Mesothelial cell of epicardium (in vitro differentiated cells): Measurements from ENCODE around the gene NPM1. TPM values are rescaled to one million over a fixed set of nuclear protein-coding genes. Genes with fewer than 3 reads are reported as not detected.

Experiments used
- DNase-seq, 2 experiments: peaks; one replicate each; pipeline ENCODE4 v3.0.0; 2021; ENCODE audit warnings: low spot score in 2 of 2; ENCODE audit not compliant: unreplicated experiment in 2 of 2
- H3K27ac Mint-ChIP-seq: 2 replicates; pipeline ENCODE4 v1.8.0; 2021; ENCODE audit warnings: mixed read lengths
- H3K27me3 Mint-ChIP-seq: 2 replicates; pipeline ENCODE4 v1.8.0; 2021; ENCODE audit warnings: low read depth, mixed read lengths
- H3K36me3 Mint-ChIP-seq: 2 replicates; pipeline ENCODE4 v1.8.0; 2021; ENCODE audit warnings: mixed read lengths
- H3K4me1 Mint-ChIP-seq: 2 replicates; pipeline ENCODE4 v1.8.0; 2021; ENCODE audit warnings: mixed read lengths
- H3K4me3 Mint-ChIP-seq: 2 replicates; pipeline ENCODE4 v1.8.0; 2021; ENCODE audit warnings: mild to moderate bottlenecking, moderate library complexity, mixed read lengths
- H3K9me3 Mint-ChIP-seq: 2 replicates; pipeline ENCODE4 v1.8.0; 2021; ENCODE audit warnings: mixed read lengths
- CTCF ChIP-seq: fragments of 200-600 bp; sonication (generic); IDR thresholded peaks from one replicate; pipeline ENCODE4 v1.5.0; 2021; ENCODE audit warnings: antibody characterized with exemption; ENCODE audit not compliant: unreplicated experiment
- total RNA-seq: library from RNA; stranded (reverse); gene quantifications from 3 replicates; pipeline ENCODE4 v1.2.1, GENCODE V29; 2021

The NPM1 gene
- total RNA-seq: 1,674 to 1,837 TPM (median 1,792 TPM) in 3 replicates

GRCh38 chr5:171387345-171387969 is at the start of gene NPM1:
NPM1 (plus strand) TSS chr5:171387849; CDS start chr5:171387949, 100 bp downstream.
- H3K4me3 Mint-ChIP-seq: peak within 1 kb of the TSS; percentile 95
- DNase-seq: peak; percentile 98
- no peaks in the 10 kb centered on the region for H3K27me3 Mint-ChIP-seq
- H3K27ac Mint-ChIP-seq: peak within 1 kb of the TSS; percentile 99
- peaks cover 30% of the 10 kb centered on the region for H3K4me1 Mint-ChIP-seq
- no peaks in the 10 kb centered on the region for H3K9me3 Mint-ChIP-seq
- peaks cover 8% of the 10 kb centered on the region for H3K36me3 Mint-ChIP-seq
- no peak for TF ChIP-seq CTCF

GRCh38 chr5:171340042-171340441 is 47.6 kb upstream of the NPM1 start:
- H3K4me3 Mint-ChIP-seq: no peak overlapping the region
- no peak for DNase-seq
- no peak for TF ChIP-seq CTCF
- H3K27ac Mint-ChIP-seq: no peak overlapping the region
- no peaks in the 10 kb centered on the region for H3K36me3 Mint-ChIP-seq
- peaks cover 30% of the 10 kb centered on the region for H3K27me3 Mint-ChIP-seq
- no peaks in the 10 kb centered on the region for H3K9me3 Mint-ChIP-seq
- H3K4me1 Mint-ChIP-seq: no peaks in the 10 kb centered on the region

- H3K4me3 Mint-ChIP-seq: no peak overlapping the region
- H3K4me1 Mint-ChIP-seq: no peaks in the 10 kb centered on the region
- H3K36me3 Mint-ChIP-seq: no peaks in the 10 kb centered on the region
- TF ChIP-seq CTCF: no peak
- peaks cover 25% of the 10 kb centered on the region for H3K27me3 Mint-ChIP-seq
- H3K9me3 Mint-ChIP-seq: no peaks in the 10 kb centered on the region
- no peak overlapping the region for H3K27ac Mint-ChIP-seq
- DNase-seq: no peak
These were observed 47.2 kb upstream of the NPM1 start for GRCh38 chr5:171340491-171340890.

GRCh38 chr5:171342362-171343111 is 45.1 kb upstream of the NPM1 start:
- TF ChIP-seq CTCF: peak; percentile 51
- Mint-ChIP-seq H3K4me3 (no peak overlapping the region), H3K36me3 (no peaks in the 10 kb centered on the region), H3K4me1 (no peaks in the 10 kb centered on the region), H3K27me3 (peaks cover 11% of the 10 kb centered on the region), H3K9me3 (no peaks in the 10 kb centered on the region), H3K27ac (no peak overlapping the region)
- no peak for DNase-seq

GRCh38 chr5:171344936-171345608 is 42.6 kb upstream of the NPM1 start:
- H3K4me3 Mint-ChIP-seq: no peak overlapping the region
- no peak overlapping the region for H3K27ac Mint-ChIP-seq
- no peaks in the 10 kb centered on the region for H3K4me1 Mint-ChIP-seq
- H3K27me3 Mint-ChIP-seq: peaks cover 4% of the 10 kb centered on the region
- no peak for DNase-seq
- H3K9me3 Mint-ChIP-seq: no peaks in the 10 kb centered on the region
- TF ChIP-seq CTCF: no peak
- no peaks in the 10 kb centered on the region for H3K36me3 Mint-ChIP-seq
